H9 (cell line): ENCODE data around the gene TSPAN31. TPM values are rescaled to one million over a fixed set of nuclear protein-coding genes. Genes with fewer than 3 reads are reported as not detected.

ENCODE experiments used
- DNase-seq: peaks from one replicate; pipeline ENCODE4 v3.0.0-alpha.2; 2017
- H2AFZ ChIP-seq: one replicate; pipeline ENCODE4 v1.6.1; 2013; ENCODE audit warnings: mild to moderate bottlenecking, low read length, control low read depth, moderate library complexity
- H2AK5ac ChIP-seq: 2 replicates; pipeline ENCODE4 v1.6.1; 2013; ENCODE audit warnings: low read length, control low read depth, mixed read lengths; ENCODE audit not compliant: insufficient read length
- H2BK120ac ChIP-seq: one replicate; pipeline ENCODE4 v1.6.1; 2013; ENCODE audit warnings: low read depth, mild to moderate bottlenecking, low read length, control low read depth, inconsistent platforms; ENCODE audit not compliant: poor library complexity, severe bottlenecking
- H2BK12ac ChIP-seq: 2 replicates; pipeline ENCODE4 v1.6.1; 2013; ENCODE audit warnings: low read length, control low read depth, mixed read lengths, low read depth; ENCODE audit not compliant: insufficient read length
- H2BK15ac ChIP-seq: 2 replicates; pipeline ENCODE4 v1.6.1; 2013; ENCODE audit warnings: low read depth, low read length, control low read depth
- H2BK20ac ChIP-seq: one replicate; pipeline ENCODE4 v1.6.1; 2013; ENCODE audit warnings: low read depth, mild to moderate bottlenecking, low read length, control low read depth, inconsistent platforms; ENCODE audit not compliant: poor library complexity, severe bottlenecking
- H2BK5ac ChIP-seq: 2 replicates; pipeline ENCODE4 v1.6.1; 2013; ENCODE audit warnings: low read length, control low read depth, mixed read lengths; ENCODE audit not compliant: insufficient read length
- H3K14ac ChIP-seq: 2 replicates; pipeline ENCODE4 v1.6.1; 2013; ENCODE audit warnings: low read length, control low read depth; ENCODE audit not compliant: insufficient read depth
- H3K18ac ChIP-seq: 2 replicates; pipeline ENCODE4 v1.6.1; 2013; ENCODE audit warnings: low read depth, mild to moderate bottlenecking, mixed read lengths, low read length, control low read depth; ENCODE audit not compliant: insufficient read length
- H3K23ac ChIP-seq: 2 replicates; pipeline ENCODE4 v1.6.1; 2013; ENCODE audit warnings: low read length, control low read depth, mixed read lengths, low read depth; ENCODE audit not compliant: insufficient read length
- H3K23me2 ChIP-seq: 2 replicates; pipeline ENCODE4 v1.6.1; 2013; ENCODE audit warnings: low read depth, mild to moderate bottlenecking, mixed read lengths, low read length, control low read depth; ENCODE audit not compliant: insufficient read length, poor library complexity, severe bottlenecking
- H3K27ac ChIP-seq: 2 replicates; pipeline ENCODE4 v1.5.1; 2013; ENCODE audit warnings: low read length, control low read depth, mixed read lengths, low read depth; ENCODE audit not compliant: insufficient read length
- H3K27me3 ChIP-seq: 2 replicates; pipeline ENCODE4 v1.6.1; 2013; ENCODE audit warnings: low read length, control low read depth, inconsistent platforms; ENCODE audit not compliant: insufficient read depth
- H3K4ac ChIP-seq: 2 replicates; pipeline ENCODE4 v1.6.1; 2013; ENCODE audit warnings: low read depth, mild to moderate bottlenecking, control low read depth, inconsistent platforms, low read length, moderate library complexity
- H3K4me1 ChIP-seq: 2 replicates; pipeline ENCODE4 v1.6.1; 2013; ENCODE audit warnings: low read length, control low read depth, inconsistent platforms; ENCODE audit not compliant: insufficient read depth
- H3K4me2 ChIP-seq: 2 replicates; pipeline ENCODE4 v1.6.1; 2013; ENCODE audit warnings: low read length, control low read depth, mixed read lengths; ENCODE audit not compliant: insufficient read length, insufficient read depth
- H3K56ac ChIP-seq: 2 replicates; pipeline ENCODE4 v1.6.1; 2013; ENCODE audit warnings: low read depth, mild to moderate bottlenecking, mixed read lengths, low read length, control low read depth; ENCODE audit not compliant: insufficient read length
- H3K79me1 ChIP-seq: 2 replicates; pipeline ENCODE4 v1.6.1; 2013; ENCODE audit warnings: low read depth, mild to moderate bottlenecking, moderate library complexity, low read length, control low read depth, inconsistent platforms; ENCODE audit not compliant: insufficient read depth, poor library complexity, severe bottlenecking
- H3K79me2 ChIP-seq: 2 replicates; pipeline ENCODE4 v1.6.1; 2013; ENCODE audit warnings: low read length, control low read depth, inconsistent platforms; ENCODE audit not compliant: insufficient read depth
- H3K9ac ChIP-seq: 2 replicates; pipeline ENCODE4 v1.6.1; 2013; ENCODE audit warnings: low read length, control low read depth, mixed read lengths; ENCODE audit not compliant: insufficient read length; ENCODE audit errors: extremely low read depth
- H3K9me3 ChIP-seq: one replicate; pipeline ENCODE4 v1.6.1; 2013; ENCODE audit warnings: low read depth, low read length, inconsistent platforms; ENCODE audit not compliant: control insufficient read depth
- H3T11ph ChIP-seq: one replicate; pipeline ENCODE4 v1.6.1; 2013; ENCODE audit warnings: mild to moderate bottlenecking, low read length, control low read depth, inconsistent platforms
- H4K20me1 ChIP-seq: one replicate; pipeline ENCODE4 v1.6.1; 2013; ENCODE audit not compliant: control insufficient read depth, insufficient read length, insufficient read depth
- H4K5ac ChIP-seq: 2 replicates; pipeline ENCODE4 v1.6.1; 2013; ENCODE audit warnings: low read depth, mild to moderate bottlenecking, mixed read lengths, low read length, control low read depth; ENCODE audit not compliant: insufficient read length
- H4K8ac ChIP-seq: replicated peaks from 2 replicates; pipeline ENCODE4 v1.6.1; 2013; ENCODE audit warnings: low read length, control low read depth, mixed read lengths, low read depth; ENCODE audit not compliant: insufficient read length
- H4K91ac ChIP-seq: 2 replicates; pipeline ENCODE4 v1.6.1; 2013; ENCODE audit warnings: low read depth, mild to moderate bottlenecking, moderate library complexity, mixed read lengths, low read length, control low read depth; ENCODE audit not compliant: insufficient read length
- H3K27ac Mint-ChIP-seq, 3 experiments: 2 replicates in 2 of 3; 3 replicates in 1 of 3; pipeline ENCODE4 v1.8.0; 2020 to 2021; ENCODE audit warnings: mixed read lengths in 3 of 3, mild to moderate bottlenecking in 1 of 3, moderate library complexity in 1 of 3
- H3K27me3 Mint-ChIP-seq: 2 replicates; pipeline ENCODE4 v1.8.0; 2021; ENCODE audit warnings: low read depth, mild to moderate bottlenecking, moderate library complexity, mixed read lengths
- H3K36me3 Mint-ChIP-seq, 3 experiments: 2 replicates in 2 of 3; 3 replicates in 1 of 3; pipeline ENCODE4 v1.8.0; 2020 to 2021; ENCODE audit warnings: low read depth in 3 of 3, mixed read lengths in 3 of 3; ENCODE audit not compliant: insufficient read depth in 1 of 3
- H3K4me1 Mint-ChIP-seq, 2 experiments: 2 replicates each; pipeline ENCODE4 v1.8.0; 2020; ENCODE audit warnings: mixed read lengths in 2 of 2
- H3K4me3 Mint-ChIP-seq, 2 experiments: 2 replicates in 1 of 2; 3 replicates in 1 of 2; pipeline ENCODE4 v1.8.0; 2020 to 2021; ENCODE audit warnings: mild to moderate bottlenecking in 2 of 2, mixed read lengths in 2 of 2, moderate library complexity in 1 of 2
- H3K9me3 Mint-ChIP-seq, 2 experiments: 2 replicates in 1 of 2; 3 replicates in 1 of 2; pipeline ENCODE4 v1.8.0; 2020; ENCODE audit warnings: mild to moderate bottlenecking in 2 of 2, mixed read lengths in 2 of 2, moderate library complexity in 1 of 2
- CTCF ChIP-seq: fragments of 200-600 bp; sonication (generic); conservative IDR thresholded peaks from 3 replicates; pipeline ENCODE4 v1.8.0; 2021; ENCODE audit warnings: antibody characterized with exemption, mild to moderate bottlenecking
- WGBS: extraction: QIAGEN DNeasy Blood & Tissue Kit; methylation state at CpG from one replicate; pipeline ENCODE4 v1.1.7; 2013; ENCODE audit warnings: missing lambda C conversion rate, low lambda C conversion rate, mixed read lengths; ENCODE audit not compliant: insufficient read length; ENCODE audit errors: extremely low coverage; 5-methylcytosine and 5-hydroxymethylcytosine counted together
- total RNA-seq: library from RNA; stranded (reverse); gene quantifications from 2 replicates; pipeline ENCODE4 v1.2.1, GENCODE V29; 2021

The TSPAN31 gene
- total RNA-seq, 1 experiment from 2014 or later, result 20.0 TPM

- H3K4me1 Mint-ChIP-seq, result peaks cover 7 to 12% of the 10 kb centered on the region in 2 experiments; a peak in 3 of 4 replicates
- Histone ChIP-seq H2BK5ac (no peak overlapping the region), H3K27ac (no peak overlapping the region), H3K79me2 (no peaks in the 10 kb centered on the region), H2BK12ac (no peak overlapping the region), H3K14ac (no peak overlapping the region), H3K4ac (no peak overlapping the region), H4K20me1 (no peaks in the 10 kb centered on the region), H3K27me3 (no peaks in the 10 kb centered on the region), H3K4me2 (no peak overlapping the region), H2AK5ac (no peak overlapping the region), H2BK20ac (no peak overlapping the region), H3K4me1 (no peaks in the 10 kb centered on the region), H3K23ac (no peak overlapping the region), H4K5ac (no peak overlapping the region), H3K23me2 (peaks cover 8% of the 10 kb centered on the region), H3K56ac (no peak overlapping the region), H2BK120ac (no peak overlapping the region), H3K79me1 (no peaks in the 10 kb centered on the region), H3T11ph (no peak overlapping the region), H4K91ac (no peak overlapping the region), H3K9ac (no peak overlapping the region), H3K9me3 (no peaks in the 10 kb centered on the region), H4K8ac (no peak overlapping the region), H2AFZ (no peak overlapping the region), H3K18ac (no peak overlapping the region), H2BK15ac (no peak overlapping the region)
- H3K27me3 Mint-ChIP-seq, result peaks cover 7% of the 10 kb centered on the region; the same call in 1 of the 2 replicates
- no peaks in the 10 kb centered on the region for H3K9me3 Mint-ChIP-seq
- H3K36me3 Mint-ChIP-seq, result peaks cover 4 to 13% (median 5%) of the 10 kb centered on the region in 3 experiments; a peak in 6 of 7 replicates
- H3K4me3 Mint-ChIP-seq, result peak overlapping the region in 1 of 2 experiments; percentile 7; a peak in 2 of 5 replicates
- TF ChIP-seq CTCF, result peak; percentile 46; the same call in 2 of the 3 replicates
- H3K27ac Mint-ChIP-seq, result no peak overlapping the region; a peak in 1 of 7 replicates
- DNase-seq, result no peak
- no CpG with 5 or more reads among the region's 4 CpGs for WGBS
Measured at GRCh38 chr12:57775563-57776246, 30.9 kb downstream of the TSPAN31 start.
